H9 (cell line): ENCODE measurements around the gene GALNT15. TPM values are rescaled to one million over a fixed set of nuclear protein-coding genes. Genes with fewer than 3 reads are reported as not detected.

Source experiments
- DNase-seq: peaks from one replicate; pipeline ENCODE4 v3.0.0-alpha.2; 2017
- H2AFZ ChIP-seq: one replicate; pipeline ENCODE4 v1.6.1; 2013; ENCODE audit warnings: mild to moderate bottlenecking, low read length, control low read depth, moderate library complexity
- H2AK5ac ChIP-seq: 2 replicates; pipeline ENCODE4 v1.6.1; 2013; ENCODE audit warnings: low read length, control low read depth, mixed read lengths; ENCODE audit not compliant: insufficient read length
- H2BK120ac ChIP-seq: one replicate; pipeline ENCODE4 v1.6.1; 2013; ENCODE audit warnings: low read depth, mild to moderate bottlenecking, low read length, control low read depth, inconsistent platforms; ENCODE audit not compliant: poor library complexity, severe bottlenecking
- H2BK12ac ChIP-seq: 2 replicates; pipeline ENCODE4 v1.6.1; 2013; ENCODE audit warnings: low read length, control low read depth, mixed read lengths, low read depth; ENCODE audit not compliant: insufficient read length
- H2BK15ac ChIP-seq: 2 replicates; pipeline ENCODE4 v1.6.1; 2013; ENCODE audit warnings: low read depth, low read length, control low read depth
- H2BK20ac ChIP-seq: one replicate; pipeline ENCODE4 v1.6.1; 2013; ENCODE audit warnings: low read depth, mild to moderate bottlenecking, low read length, control low read depth, inconsistent platforms; ENCODE audit not compliant: poor library complexity, severe bottlenecking
- H2BK5ac ChIP-seq: 2 replicates; pipeline ENCODE4 v1.6.1; 2013; ENCODE audit warnings: low read length, control low read depth, mixed read lengths; ENCODE audit not compliant: insufficient read length
- H3K14ac ChIP-seq: 2 replicates; pipeline ENCODE4 v1.6.1; 2013; ENCODE audit warnings: low read length, control low read depth; ENCODE audit not compliant: insufficient read depth
- H3K18ac ChIP-seq: 2 replicates; pipeline ENCODE4 v1.6.1; 2013; ENCODE audit warnings: low read depth, mild to moderate bottlenecking, mixed read lengths, low read length, control low read depth; ENCODE audit not compliant: insufficient read length
- H3K23ac ChIP-seq: 2 replicates; pipeline ENCODE4 v1.6.1; 2013; ENCODE audit warnings: low read length, control low read depth, mixed read lengths, low read depth; ENCODE audit not compliant: insufficient read length
- H3K23me2 ChIP-seq: 2 replicates; pipeline ENCODE4 v1.6.1; 2013; ENCODE audit warnings: low read depth, mild to moderate bottlenecking, mixed read lengths, low read length, control low read depth; ENCODE audit not compliant: insufficient read length, poor library complexity, severe bottlenecking
- H3K27ac ChIP-seq: 2 replicates; pipeline ENCODE4 v1.5.1; 2013; ENCODE audit warnings: low read length, control low read depth, mixed read lengths, low read depth; ENCODE audit not compliant: insufficient read length
- H3K27me3 ChIP-seq: 2 replicates; pipeline ENCODE4 v1.6.1; 2013; ENCODE audit warnings: low read length, control low read depth, inconsistent platforms; ENCODE audit not compliant: insufficient read depth
- H3K4ac ChIP-seq: 2 replicates; pipeline ENCODE4 v1.6.1; 2013; ENCODE audit warnings: low read depth, mild to moderate bottlenecking, control low read depth, inconsistent platforms, low read length, moderate library complexity
- H3K4me1 ChIP-seq: 2 replicates; pipeline ENCODE4 v1.6.1; 2013; ENCODE audit warnings: low read length, control low read depth, inconsistent platforms; ENCODE audit not compliant: insufficient read depth
- H3K4me2 ChIP-seq: 2 replicates; pipeline ENCODE4 v1.6.1; 2013; ENCODE audit warnings: low read length, control low read depth, mixed read lengths; ENCODE audit not compliant: insufficient read length, insufficient read depth
- H3K56ac ChIP-seq: 2 replicates; pipeline ENCODE4 v1.6.1; 2013; ENCODE audit warnings: low read depth, mild to moderate bottlenecking, mixed read lengths, low read length, control low read depth; ENCODE audit not compliant: insufficient read length
- H3K79me1 ChIP-seq: 2 replicates; pipeline ENCODE4 v1.6.1; 2013; ENCODE audit warnings: low read depth, mild to moderate bottlenecking, moderate library complexity, low read length, control low read depth, inconsistent platforms; ENCODE audit not compliant: insufficient read depth, poor library complexity, severe bottlenecking
- H3K79me2 ChIP-seq: 2 replicates; pipeline ENCODE4 v1.6.1; 2013; ENCODE audit warnings: low read length, control low read depth, inconsistent platforms; ENCODE audit not compliant: insufficient read depth
- H3K9ac ChIP-seq: 2 replicates; pipeline ENCODE4 v1.6.1; 2013; ENCODE audit warnings: low read length, control low read depth, mixed read lengths; ENCODE audit not compliant: insufficient read length; ENCODE audit errors: extremely low read depth
- H3K9me3 ChIP-seq: one replicate; pipeline ENCODE4 v1.6.1; 2013; ENCODE audit warnings: low read depth, low read length, inconsistent platforms; ENCODE audit not compliant: control insufficient read depth
- H3T11ph ChIP-seq: one replicate; pipeline ENCODE4 v1.6.1; 2013; ENCODE audit warnings: mild to moderate bottlenecking, low read length, control low read depth, inconsistent platforms
- H4K20me1 ChIP-seq: one replicate; pipeline ENCODE4 v1.6.1; 2013; ENCODE audit not compliant: control insufficient read depth, insufficient read length, insufficient read depth
- H4K5ac ChIP-seq: 2 replicates; pipeline ENCODE4 v1.6.1; 2013; ENCODE audit warnings: low read depth, mild to moderate bottlenecking, mixed read lengths, low read length, control low read depth; ENCODE audit not compliant: insufficient read length
- H4K8ac ChIP-seq: replicated peaks from 2 replicates; pipeline ENCODE4 v1.6.1; 2013; ENCODE audit warnings: low read length, control low read depth, mixed read lengths, low read depth; ENCODE audit not compliant: insufficient read length
- H4K91ac ChIP-seq: 2 replicates; pipeline ENCODE4 v1.6.1; 2013; ENCODE audit warnings: low read depth, mild to moderate bottlenecking, moderate library complexity, mixed read lengths, low read length, control low read depth; ENCODE audit not compliant: insufficient read length
- H3K27ac Mint-ChIP-seq, 3 experiments: 2 replicates in 2 of 3; 3 replicates in 1 of 3; pipeline ENCODE4 v1.8.0; 2020 to 2021; ENCODE audit warnings: mixed read lengths in 3 of 3, mild to moderate bottlenecking in 1 of 3, moderate library complexity in 1 of 3
- H3K27me3 Mint-ChIP-seq: 2 replicates; pipeline ENCODE4 v1.8.0; 2021; ENCODE audit warnings: low read depth, mild to moderate bottlenecking, moderate library complexity, mixed read lengths
- H3K36me3 Mint-ChIP-seq, 3 experiments: 2 replicates in 2 of 3; 3 replicates in 1 of 3; pipeline ENCODE4 v1.8.0; 2020 to 2021; ENCODE audit warnings: low read depth in 3 of 3, mixed read lengths in 3 of 3; ENCODE audit not compliant: insufficient read depth in 1 of 3
- H3K4me1 Mint-ChIP-seq, 2 experiments: 2 replicates each; pipeline ENCODE4 v1.8.0; 2020; ENCODE audit warnings: mixed read lengths in 2 of 2
- H3K4me3 Mint-ChIP-seq, 2 experiments: 2 replicates in 1 of 2; 3 replicates in 1 of 2; pipeline ENCODE4 v1.8.0; 2020 to 2021; ENCODE audit warnings: mild to moderate bottlenecking in 2 of 2, mixed read lengths in 2 of 2, moderate library complexity in 1 of 2
- H3K9me3 Mint-ChIP-seq, 2 experiments: 2 replicates in 1 of 2; 3 replicates in 1 of 2; pipeline ENCODE4 v1.8.0; 2020; ENCODE audit warnings: mild to moderate bottlenecking in 2 of 2, mixed read lengths in 2 of 2, moderate library complexity in 1 of 2
- CTCF ChIP-seq: fragments of 200-600 bp; sonication (generic); conservative IDR thresholded peaks from 3 replicates; pipeline ENCODE4 v1.8.0; 2021; ENCODE audit warnings: antibody characterized with exemption, mild to moderate bottlenecking
- WGBS: extraction: QIAGEN DNeasy Blood & Tissue Kit; methylation state at CpG from one replicate; pipeline ENCODE4 v1.1.7; 2013; ENCODE audit warnings: missing lambda C conversion rate, low lambda C conversion rate, mixed read lengths; ENCODE audit not compliant: insufficient read length; ENCODE audit errors: extremely low coverage; 5-methylcytosine and 5-hydroxymethylcytosine counted together
- total RNA-seq: library from RNA; stranded (reverse); gene quantifications from 2 replicates; pipeline ENCODE4 v1.2.1, GENCODE V29; 2021

GALNT15 gene
- total RNA-seq, 1 experiment from 2014 or later = 0.04 TPM

- Mint-ChIP-seq H3K9me3 (no peaks in the 10 kb centered on the region), H3K4me1 (peaks cover 8 to 23% of the 10 kb centered on the region in 2 experiments), H3K27ac (no peak overlapping the region), H3K27me3 (peaks cover 16% of the 10 kb centered on the region), H3K4me3 (no peak overlapping the region), H3K36me3 (no peaks in the 10 kb centered on the region; a peak in 1 of 7 replicates)
- H2BK12ac ChIP-seq = no peak overlapping the region
- no peak overlapping the region for H4K5ac ChIP-seq
- no peak overlapping the region for H2BK120ac ChIP-seq
- no peak overlapping the region for H2BK20ac ChIP-seq
- no peak overlapping the region for H3K56ac ChIP-seq
- H2AK5ac ChIP-seq = no peak overlapping the region
- no peak overlapping the region for H3K27ac ChIP-seq
- no peak for TF ChIP-seq CTCF
- H3K27me3 ChIP-seq = no peaks in the 10 kb centered on the region
- H3K23me2 ChIP-seq = no peaks in the 10 kb centered on the region
- H2BK15ac ChIP-seq = no peak overlapping the region
- H2BK5ac ChIP-seq = no peak overlapping the region
- no peaks in the 10 kb centered on the region for H3K9me3 ChIP-seq
- no peak for DNase-seq
- no peak overlapping the region for H3T11ph ChIP-seq
- H4K8ac ChIP-seq = no peak overlapping the region
- H2AFZ ChIP-seq = no peak overlapping the region
- no peak overlapping the region for H3K4me2 ChIP-seq
- no peak overlapping the region for H4K91ac ChIP-seq
- H3K14ac ChIP-seq = no peak overlapping the region
- H3K4me1 ChIP-seq = no peaks in the 10 kb centered on the region
- H3K79me1 ChIP-seq = no peaks in the 10 kb centered on the region
- H4K20me1 ChIP-seq = no peaks in the 10 kb centered on the region
- no peak overlapping the region for H3K9ac ChIP-seq
- no peaks in the 10 kb centered on the region for H3K79me2 ChIP-seq
- WGBS = no CpG with 5 or more reads among the region's 15 CpGs
- H3K23ac ChIP-seq = no peak overlapping the region
- H3K18ac ChIP-seq = no peak overlapping the region
- no peak overlapping the region for H3K4ac ChIP-seq
Observed at GRCh38 chr3:16179771-16180736, 5.6 kb downstream of the GALNT15 start.
